IPS-18c (cell line): Measurements from ENCODE around the gene MPP7.
"Not testable (repeated sequence)": the region's sequence is repeated elsewhere in the genome, so short reads cannot be mapped to it uniquely, and the experiment has no call there.

ENCODE experiments used
- H3K4me3 ChIP-seq: 2 replicates; pipeline ENCODE4 v1.7.0; 2013; ENCODE audit warnings: low read depth, mild to moderate bottlenecking, low read length, moderate library complexity; ENCODE audit not compliant: insufficient read depth
- H3K9me3 ChIP-seq: one replicate; pipeline ENCODE4 v1.6.1; 2013; ENCODE audit warnings: mild to moderate bottlenecking, low read length, moderate library complexity; ENCODE audit not compliant: control insufficient read depth, insufficient read depth

Gene MPP7

GRCh38 chr10:28302638-28303488 is at the start of gene MPP7:
MPP7 (minus strand) TSS chr10:28303064; CDS start chr10:28238604, 64,460 bp downstream.
- Histone ChIP-seq H3K4me3 (peak within 1 kb of the TSS; percentile 90), H3K9me3 (no peaks in the 10 kb centered on the region)

GRCh38 chr10:28349892-28350291 is 47.0 kb upstream of the MPP7 start:
- Histone ChIP-seq H3K4me3 (no peak overlapping the region), H3K9me3 (no peaks in the 10 kb centered on the region)

- no peak overlapping the region for H3K4me3 ChIP-seq
These were observed 41.4 kb upstream of the MPP7 start for GRCh38 chr10:28343987-28344895.

GRCh38 chr10:28343252-28343651 is 40.4 kb upstream of the MPP7 start:
- Histone ChIP-seq H3K9me3 (no peaks in the 10 kb centered on the region), H3K4me3 (no peak overlapping the region)

More at GRCh38 chr10:28343987-28344895, 41.4 kb upstream of the MPP7 start:
- no peaks in the 10 kb centered on the region for H3K9me3 ChIP-seq

GRCh38 chr10:28341679-28342078 is 38.8 kb upstream of the MPP7 start:
- not testable (repeated sequence) for H3K4me3 ChIP-seq, H3K9me3 ChIP-seq

- Histone ChIP-seq H3K4me3 (no peak overlapping the region), H3K9me3 (no peaks in the 10 kb centered on the region)
These were observed 29.9 kb upstream of the MPP7 start for GRCh38 chr10:28332726-28333125.

GRCh38 chr10:28331841-28332240 is 29.0 kb upstream of the MPP7 start:
- H3K9me3 ChIP-seq, result no peaks in the 10 kb centered on the region
- H3K4me3 ChIP-seq, result no peak overlapping the region

GRCh38 chr10:28331066-28331465 is 28.2 kb upstream of the MPP7 start:
- H3K4me3 ChIP-seq, result no peak overlapping the region

GRCh38 chr10:28328346-28328745 is 25.5 kb upstream of the MPP7 start:
- Histone ChIP-seq H3K9me3 (no peaks in the 10 kb centered on the region), H3K4me3 (no peak overlapping the region)

More at GRCh38 chr10:28331066-28331465, 28.2 kb upstream of the MPP7 start:
- no peaks in the 10 kb centered on the region for H3K9me3 ChIP-seq

- Histone ChIP-seq H3K9me3 (no peaks in the 10 kb centered on the region), H3K4me3 (no peak overlapping the region)
These were observed 24.6 kb upstream of the MPP7 start for GRCh38 chr10:28327491-28327880.

- Histone ChIP-seq H3K4me3 (no peak overlapping the region), H3K9me3 (no peaks in the 10 kb centered on the region)
These were observed 23.9 kb upstream of the MPP7 start for GRCh38 chr10:28326516-28327490.

GRCh38 chr10:28320799-28321198 is 17.9 kb upstream of the MPP7 start:
- no peaks in the 10 kb centered on the region for H3K9me3 ChIP-seq
- H3K4me3 ChIP-seq, result no peak overlapping the region

GRCh38 chr10:28320090-28320489 is 17.2 kb upstream of the MPP7 start:
- no peak overlapping the region for H3K4me3 ChIP-seq
- H3K9me3 ChIP-seq, result no peaks in the 10 kb centered on the region

GRCh38 chr10:28319061-28319460 is 16.2 kb upstream of the MPP7 start:
- H3K4me3 ChIP-seq, H3K9me3 ChIP-seq: not testable (repeated sequence)

- no peak overlapping the region for H3K4me3 ChIP-seq
These were observed 15.8 kb upstream of the MPP7 start for GRCh38 chr10:28318626-28319025.

GRCh38 chr10:28317760-28318159 is 14.9 kb upstream of the MPP7 start:
- Histone ChIP-seq H3K9me3 (no peaks in the 10 kb centered on the region), H3K4me3 (no peak overlapping the region)

More at GRCh38 chr10:28318626-28319025, 15.8 kb upstream of the MPP7 start:
- no peaks in the 10 kb centered on the region for H3K9me3 ChIP-seq

- Histone ChIP-seq H3K9me3 (no peaks in the 10 kb centered on the region), H3K4me3 (no peak overlapping the region)
These were observed 13.8 kb upstream of the MPP7 start for GRCh38 chr10:28316696-28317095.
